IMR-90 (cell line): ENCODE results near the gene ACVR1. TPM values are rescaled to one million over a fixed set of nuclear protein-coding genes. Genes with fewer than 3 reads are reported as not detected.

ENCODE experiments used
- ATAC-seq: fragments of 200-7000 bp; cut with Tn5 transposase; 2 replicates; pipeline ENCODE4 v1.9.1; 2020; ENCODE audit warnings: low read depth, mild to moderate bottlenecking, moderate library complexity
- BruUV-seq: library from RNA; stranded (reverse); fragments of 400-500 nt; replicated peaks from 2 replicates; lab custom pipeline; 2021; lab: Mats Ljungman, UMichigan
- CTCF ChIA-PET: fragments of 300-600 bp; formaldehyde crosslinking; extraction: SDS; loops from one replicate; lab custom pipeline; 2021; ENCODE audit warnings: antibody characterized with exemption; lab: Yijun Ruan, JAX
- POLR2A ChIA-PET: fragments of 300-600 bp; sonication (Branson Sonifier 250); formaldehyde crosslinking; loops from one replicate; lab custom pipeline; 2022; ENCODE audit warnings: antibody characterized with exemption; ENCODE audit not compliant: unreplicated experiment; lab: Charles Lee
- DNase-seq: peaks from one replicate; pipeline ENCODE4 v3.0.0; 2013
- H2AFZ ChIP-seq: replicated peaks from 2 replicates; pipeline ENCODE3; 2013; ENCODE audit warnings: low read length, mild to moderate bottlenecking; ENCODE audit not compliant: poor library complexity
- H2AK5ac ChIP-seq: 2 replicates; pipeline ENCODE4 v1.6.1; 2013; ENCODE audit warnings: low read depth, low read length, inconsistent platforms
- H2AK9ac ChIP-seq: replicated peaks from 2 replicates; pipeline ENCODE3; 2013; ENCODE audit warnings: mild to moderate bottlenecking, low read depth, low read length, moderate library complexity; ENCODE audit not compliant: poor library complexity
- H2BK120ac ChIP-seq: 2 replicates; pipeline ENCODE4 v1.6.1; 2013; ENCODE audit warnings: low read depth, low read length, inconsistent platforms
- H2BK15ac ChIP-seq: 3 replicates; pipeline ENCODE4 v1.6.1; 2013; ENCODE audit warnings: low read depth, low read length, inconsistent platforms
- H2BK20ac ChIP-seq: 2 replicates; pipeline ENCODE4 v1.6.1; 2013; ENCODE audit warnings: low read depth, mild to moderate bottlenecking, inconsistent platforms, low read length, moderate library complexity
- H2BK5ac ChIP-seq: 2 replicates; pipeline ENCODE4 v1.6.1; 2013; ENCODE audit warnings: mild to moderate bottlenecking, low read depth, low read length, inconsistent platforms; ENCODE audit not compliant: poor library complexity, severe bottlenecking
- H3K14ac ChIP-seq: replicated peaks from 2 replicates; pipeline ENCODE4 v1.6.1; 2013; ENCODE audit warnings: low read depth, low read length, inconsistent platforms
- H3K18ac ChIP-seq: 2 replicates; pipeline ENCODE4 v1.6.1; 2013; ENCODE audit warnings: low read depth, low read length, control low read depth
- H3K23ac ChIP-seq: 2 replicates; pipeline ENCODE4 v1.6.1; 2013; ENCODE audit warnings: low read depth, low read length, inconsistent platforms
- H3K27ac ChIP-seq: 2 replicates; pipeline ENCODE4 v1.5.1; 2013; ENCODE audit warnings: mild to moderate bottlenecking, control low read depth, low read length; ENCODE audit not compliant: insufficient read depth
- H3K27me3 ChIP-seq: 2 replicates; pipeline ENCODE4 v1.6.1; 2013; ENCODE audit warnings: low read length; ENCODE audit not compliant: control insufficient read depth, insufficient read depth
- H3K36me3 ChIP-seq: 2 replicates; pipeline ENCODE4 v1.6.1; 2013; ENCODE audit warnings: low read length, mixed read lengths; ENCODE audit not compliant: control insufficient read depth, insufficient read depth
- H3K4ac ChIP-seq: 2 replicates; pipeline ENCODE4 v1.6.1; 2013; ENCODE audit warnings: low read depth, low read length, inconsistent platforms
- H3K4me1 ChIP-seq: 2 replicates; pipeline ENCODE4 v1.6.1; 2013; ENCODE audit warnings: low read length, mixed read lengths; ENCODE audit not compliant: control insufficient read depth, insufficient read depth
- H3K4me2 ChIP-seq: 2 replicates; pipeline ENCODE4 v1.6.1; 2013; ENCODE audit warnings: low read depth, mild to moderate bottlenecking, control low read depth, low read length, moderate library complexity
- H3K4me3 ChIP-seq: 2 replicates; pipeline ENCODE4 v1.5.1; 2013; ENCODE audit warnings: low read depth, mild to moderate bottlenecking, control low read depth, low read length, moderate library complexity; ENCODE audit not compliant: insufficient read depth
- H3K56ac ChIP-seq: 2 replicates; pipeline ENCODE4 v1.6.1; 2013; ENCODE audit warnings: low read length, inconsistent platforms; ENCODE audit not compliant: insufficient read depth; ENCODE audit errors: extremely low read depth
- H3K79me1 ChIP-seq, 2 experiments: 2 replicates each; pipeline ENCODE4 v1.6.1; 2013; ENCODE audit warnings: low read length in 2 of 2, inconsistent platforms in 1 of 2, low read depth in 1 of 2
- H3K9ac ChIP-seq: 2 replicates; pipeline ENCODE4 v1.6.1; 2013; ENCODE audit warnings: low read depth, low read length, control low read depth
- H3K9me1 ChIP-seq: 2 replicates; pipeline ENCODE4 v1.6.1; 2013; ENCODE audit warnings: low read length, inconsistent platforms; ENCODE audit not compliant: insufficient read depth
- H3K9me3 ChIP-seq: 2 replicates; pipeline ENCODE4 v1.6.1; 2013; ENCODE audit warnings: low read length; ENCODE audit not compliant: control insufficient read depth, insufficient read depth
- H4K20me1 ChIP-seq: 2 replicates; pipeline ENCODE4 v1.6.1; 2013; ENCODE audit warnings: low read length, inconsistent platforms; ENCODE audit not compliant: insufficient read depth
- H4K5ac ChIP-seq: 2 replicates; pipeline ENCODE4 v1.6.1; 2013; ENCODE audit warnings: mild to moderate bottlenecking, low read depth, low read length, control low read depth
- H4K8ac ChIP-seq, 2 experiments: 2 replicates each; pipeline ENCODE4 v1.6.1; 2013; ENCODE audit warnings: low read depth in 2 of 2, low read length in 2 of 2, control low read depth in 1 of 2, inconsistent platforms in 1 of 2
- H4K91ac ChIP-seq: 2 replicates; pipeline ENCODE4 v1.6.1; 2013; ENCODE audit warnings: low read depth, low read length, inconsistent platforms; ENCODE audit not compliant: insufficient read depth
- BHLHE40 ChIP-seq: fragments of 150-350 bp; IDR thresholded peaks from 2 replicates; pipeline ENCODE4 v1.6.1; 2016; ENCODE audit warnings: mild to moderate bottlenecking, low read depth, low read length
- CEBPB ChIP-seq: IDR thresholded peaks from 2 replicates; pipeline ENCODE4 v1.6.1; 2012; ENCODE audit warnings: low read depth, low read length, improper control_type of control experiment
- CHD1 ChIP-seq: IDR thresholded peaks from 2 replicates; pipeline ENCODE4 v1.6.1; 2012; ENCODE audit warnings: low read depth, low read length, improper control_type of control experiment
- CTCF ChIP-seq: conservative IDR thresholded peaks from 2 replicates; pipeline ENCODE4 v1.5.1; 2012; ENCODE audit warnings: mild to moderate bottlenecking, low read depth, low read length, improper control_type of control experiment
- ELK1 ChIP-seq: fragments of 150-350 bp; IDR thresholded peaks from 2 replicates; pipeline ENCODE4 v1.6.1; 2016; ENCODE audit warnings: low read depth, mild to moderate bottlenecking, low read length, moderate library complexity, borderline replicate concordance
- FOS ChIP-seq: fragments of 150-350 bp; IDR thresholded peaks from 2 replicates; pipeline ENCODE4 v1.6.1; 2016; ENCODE audit warnings: low read depth, low read length
- MAFK ChIP-seq: IDR thresholded peaks from 2 replicates; pipeline ENCODE4 v1.6.1; 2012; ENCODE audit warnings: low read depth, low read length, improper control_type of control experiment
- MAZ ChIP-seq: IDR thresholded peaks from 2 replicates; pipeline ENCODE4 v1.6.1; 2012; ENCODE audit warnings: low read depth, mild to moderate bottlenecking, low read length, improper control_type of control experiment, moderate library complexity, borderline replicate concordance
- MXI1 ChIP-seq: IDR thresholded peaks from 2 replicates; pipeline ENCODE4 v1.6.1; 2012; ENCODE audit warnings: low read depth, mild to moderate bottlenecking, low read length, moderate library complexity, borderline replicate concordance
- NFE2L2 ChIP-seq: fragments of 150-350 bp; IDR thresholded peaks from 2 replicates; pipeline ENCODE4 v1.6.1; 2016; ENCODE audit warnings: low read depth, mild to moderate bottlenecking, low read length
- POLR2A ChIP-seq: IDR thresholded peaks from 2 replicates; pipeline ENCODE4 v1.6.1; 2012; ENCODE audit warnings: mild to moderate bottlenecking, low read depth, low read length
- RAD21 ChIP-seq: IDR thresholded peaks from 2 replicates; pipeline ENCODE4 v1.6.1; 2012; ENCODE audit warnings: low read length, improper control_type of control experiment
- RCOR1 ChIP-seq: IDR thresholded peaks from 2 replicates; pipeline ENCODE4 v1.6.1; 2012; ENCODE audit warnings: mild to moderate bottlenecking, low read length, improper control_type of control experiment; ENCODE audit not compliant: insufficient replicate concordance
- RFX5 ChIP-seq: IDR thresholded peaks from 2 replicates; pipeline ENCODE4 v1.8.0; 2012; ENCODE audit warnings: low read depth, mild to moderate bottlenecking, low read length, moderate library complexity
- SMC3 ChIP-seq: fragments of 150-350 bp; IDR thresholded peaks from 2 replicates; pipeline ENCODE4 v1.6.1; 2016; ENCODE audit warnings: low read depth, mild to moderate bottlenecking, antibody characterized with exemption, low read length, moderate library complexity
- USF2 ChIP-seq: fragments of 150-350 bp; IDR thresholded peaks from 2 replicates; pipeline ENCODE4 v1.6.1; 2017; ENCODE audit warnings: mild to moderate bottlenecking, antibody characterized with exemption, low read length, low read depth
- WGBS, 2 experiments: methylation state at CpG; one replicate each; pipeline versions ENCODE4 v1.1.5 to v1.1.7; 2013; ENCODE audit warnings: missing lambda C conversion rate in 2 of 2; ENCODE audit not compliant: insufficient read length in 1 of 2; ENCODE audit errors: extremely low coverage in 2 of 2; 5-methylcytosine and 5-hydroxymethylcytosine counted together
- dilution Hi-C: fragments of 300-500 bp; cut with HindIII; formaldehyde crosslinking; loops from one replicate; pipeline ENCODE4 v1.14.3; 2018; ENCODE audit warnings: low sequenced_read_pairs; ENCODE audit not compliant: unreplicated experiment
- in situ Hi-C: fragments of 300-500 bp; cut with MboI; formaldehyde crosslinking; loops from 3 replicates; pipeline ENCODE4 v1.14.3; 2019; ENCODE audit warnings: low sequenced_read_pairs, inconsistent platforms, mixed read lengths
- intact Hi-C: fragments of 100-400 bp; cut with micrococcal nuclease; formaldehyde crosslinking; loops from 2 replicates; pipeline ENCODE4 v1.10.0; 2022
- polyA plus RNA-seq, 3 experiments: library from polyadenylated mRNA; depleted of rRNA; stranded (reverse); fragments of >200 nt; gene quantifications; 2 replicates each; pipeline ENCODE4 v1.2.3, GENCODE V29; 2012; ENCODE audit warnings: low replicate concordance in 1 of 3
- total RNA-seq: library from RNA; depleted of rRNA; stranded (reverse); fragments of >200 nt; gene quantifications from 2 replicates; pipeline ENCODE4 v1.2.3, GENCODE V29; 2012

ACVR1 gene
- total and polyA plus RNA-seq, 2 of the 4 experiments (the other 2 are of a cell fraction), result 21.1 to 40.8 TPM

- ATAC-seq (no peak), DNase-seq (no peak)
- no peak overlapping the region for H3K56ac ChIP-seq
- no peak overlapping the region for H3K9ac ChIP-seq
- no peaks in the 10 kb centered on the region for H3K36me3 ChIP-seq
- in situ Hi-C loops, result no loop called here
- H3K18ac ChIP-seq, result no peak overlapping the region
- no peak overlapping the region for H2AK9ac ChIP-seq
- no peak overlapping the region for H4K8ac ChIP-seq
- H3K9me1 ChIP-seq, result no peaks in the 10 kb centered on the region
- no peak overlapping the region for H3K4me2 ChIP-seq
- no peak overlapping the region for H2AK5ac ChIP-seq
- H2BK15ac ChIP-seq, result no peak overlapping the region
- no peaks in the 10 kb centered on the region for H3K27me3 ChIP-seq
- no peak overlapping the region for H2BK5ac ChIP-seq
- H3K4me1 ChIP-seq, result no peaks in the 10 kb centered on the region; the same call in 1 of the 2 replicates
- H4K20me1 ChIP-seq, result no peaks in the 10 kb centered on the region
- H4K91ac ChIP-seq, result no peak overlapping the region
- no peak overlapping the region for H2BK20ac ChIP-seq
- POLR2A ChIA-PET, result no interaction called here
- TF ChIP-seq MXI1 (no peak), CTCF (no peak), BHLHE40 (no peak), CHD1 (no peak), RCOR1 (no peak), USF2 (no peak), RFX5 (no peak), ELK1 (no peak), MAFK (no peak), FOS (no peak), MAZ (no peak), RAD21 (no peak), CEBPB (no peak), POLR2A (no peak), NFE2L2 (no peak), SMC3 (no peak)
- no peak overlapping the region for H3K23ac ChIP-seq
- H3K9me3 ChIP-seq, result no peaks in the 10 kb centered on the region
- intact Hi-C loops, result no loop called here
- no peak overlapping the region for H3K4ac ChIP-seq
- CTCF ChIA-PET, result interaction anchor here (0.6 kb wide), 1 partner anchor 387 kb away, joined by 3 read pairs; no protein-coding TSS in a partner anchor
- no peak overlapping the region for H3K27ac ChIP-seq
- H3K79me1 ChIP-seq, result no peaks in the 10 kb centered on the region
- no peak overlapping the region for H3K4me3 ChIP-seq
- no peak overlapping the region for H3K14ac ChIP-seq
- H2BK120ac ChIP-seq, result no peak overlapping the region
- dilution Hi-C loops, result no loop called here
- no peak overlapping the region for H4K5ac ChIP-seq
- WGBS, 2 experiments, result 83% methylated on average over 1 of the region's 3 CpGs; no CpG with 5 or more reads in 1 of the 2 experiments
- H2AFZ ChIP-seq, result no peak overlapping the region
- no TSS peak for BruUV-seq
These were observed 25.2 kb upstream of the ACVR1 start for GRCh38 chr2:157901325-157901724.
